IMR-90 (cell line): ENCODE data around the gene NAT14. TPM values are rescaled to one million over a fixed set of nuclear protein-coding genes. Genes with fewer than 3 reads are reported as not detected.

Experiments used
- ATAC-seq: fragments of 200-7000 bp; cut with Tn5 transposase; 2 replicates; pipeline ENCODE4 v1.9.1; 2020; ENCODE audit warnings: low read depth, mild to moderate bottlenecking, moderate library complexity
- BruUV-seq: library from RNA; stranded (reverse); fragments of 400-500 nt; replicated peaks from 2 replicates; lab custom pipeline; 2021; lab: Mats Ljungman, UMichigan
- CTCF ChIA-PET: fragments of 300-600 bp; formaldehyde crosslinking; extraction: SDS; loops from one replicate; lab custom pipeline; 2021; ENCODE audit warnings: antibody characterized with exemption; lab: Yijun Ruan, JAX
- POLR2A ChIA-PET: fragments of 300-600 bp; sonication (Branson Sonifier 250); formaldehyde crosslinking; loops from one replicate; lab custom pipeline; 2022; ENCODE audit warnings: antibody characterized with exemption; ENCODE audit not compliant: unreplicated experiment; lab: Charles Lee
- DNase-seq: peaks from one replicate; pipeline ENCODE4 v3.0.0; 2013
- H2AFZ ChIP-seq: replicated peaks from 2 replicates; pipeline ENCODE3; 2013; ENCODE audit warnings: low read length, mild to moderate bottlenecking; ENCODE audit not compliant: poor library complexity
- H2AK5ac ChIP-seq: 2 replicates; pipeline ENCODE4 v1.6.1; 2013; ENCODE audit warnings: low read depth, low read length, inconsistent platforms
- H2AK9ac ChIP-seq: replicated peaks from 2 replicates; pipeline ENCODE3; 2013; ENCODE audit warnings: mild to moderate bottlenecking, low read depth, low read length, moderate library complexity; ENCODE audit not compliant: poor library complexity
- H2BK120ac ChIP-seq: 2 replicates; pipeline ENCODE4 v1.6.1; 2013; ENCODE audit warnings: low read depth, low read length, inconsistent platforms
- H2BK15ac ChIP-seq: 3 replicates; pipeline ENCODE4 v1.6.1; 2013; ENCODE audit warnings: low read depth, low read length, inconsistent platforms
- H2BK20ac ChIP-seq: 2 replicates; pipeline ENCODE4 v1.6.1; 2013; ENCODE audit warnings: low read depth, mild to moderate bottlenecking, inconsistent platforms, low read length, moderate library complexity
- H2BK5ac ChIP-seq: 2 replicates; pipeline ENCODE4 v1.6.1; 2013; ENCODE audit warnings: mild to moderate bottlenecking, low read depth, low read length, inconsistent platforms; ENCODE audit not compliant: poor library complexity, severe bottlenecking
- H3K14ac ChIP-seq: replicated peaks from 2 replicates; pipeline ENCODE4 v1.6.1; 2013; ENCODE audit warnings: low read depth, low read length, inconsistent platforms
- H3K18ac ChIP-seq: 2 replicates; pipeline ENCODE4 v1.6.1; 2013; ENCODE audit warnings: low read depth, low read length, control low read depth
- H3K23ac ChIP-seq: 2 replicates; pipeline ENCODE4 v1.6.1; 2013; ENCODE audit warnings: low read depth, low read length, inconsistent platforms
- H3K27ac ChIP-seq: 2 replicates; pipeline ENCODE4 v1.5.1; 2013; ENCODE audit warnings: mild to moderate bottlenecking, control low read depth, low read length; ENCODE audit not compliant: insufficient read depth
- H3K27me3 ChIP-seq: 2 replicates; pipeline ENCODE4 v1.6.1; 2013; ENCODE audit warnings: low read length; ENCODE audit not compliant: control insufficient read depth, insufficient read depth
- H3K36me3 ChIP-seq: 2 replicates; pipeline ENCODE4 v1.6.1; 2013; ENCODE audit warnings: low read length, mixed read lengths; ENCODE audit not compliant: control insufficient read depth, insufficient read depth
- H3K4ac ChIP-seq: 2 replicates; pipeline ENCODE4 v1.6.1; 2013; ENCODE audit warnings: low read depth, low read length, inconsistent platforms
- H3K4me1 ChIP-seq: 2 replicates; pipeline ENCODE4 v1.6.1; 2013; ENCODE audit warnings: low read length, mixed read lengths; ENCODE audit not compliant: control insufficient read depth, insufficient read depth
- H3K4me2 ChIP-seq: 2 replicates; pipeline ENCODE4 v1.6.1; 2013; ENCODE audit warnings: low read depth, mild to moderate bottlenecking, control low read depth, low read length, moderate library complexity
- H3K4me3 ChIP-seq: 2 replicates; pipeline ENCODE4 v1.5.1; 2013; ENCODE audit warnings: low read depth, mild to moderate bottlenecking, control low read depth, low read length, moderate library complexity; ENCODE audit not compliant: insufficient read depth
- H3K56ac ChIP-seq: 2 replicates; pipeline ENCODE4 v1.6.1; 2013; ENCODE audit warnings: low read length, inconsistent platforms; ENCODE audit not compliant: insufficient read depth; ENCODE audit errors: extremely low read depth
- H3K79me1 ChIP-seq, 2 experiments: 2 replicates each; pipeline ENCODE4 v1.6.1; 2013; ENCODE audit warnings: low read length in 2 of 2, inconsistent platforms in 1 of 2, low read depth in 1 of 2
- H3K9ac ChIP-seq: 2 replicates; pipeline ENCODE4 v1.6.1; 2013; ENCODE audit warnings: low read depth, low read length, control low read depth
- H3K9me1 ChIP-seq: 2 replicates; pipeline ENCODE4 v1.6.1; 2013; ENCODE audit warnings: low read length, inconsistent platforms; ENCODE audit not compliant: insufficient read depth
- H3K9me3 ChIP-seq: 2 replicates; pipeline ENCODE4 v1.6.1; 2013; ENCODE audit warnings: low read length; ENCODE audit not compliant: control insufficient read depth, insufficient read depth
- H4K20me1 ChIP-seq: 2 replicates; pipeline ENCODE4 v1.6.1; 2013; ENCODE audit warnings: low read length, inconsistent platforms; ENCODE audit not compliant: insufficient read depth
- H4K5ac ChIP-seq: 2 replicates; pipeline ENCODE4 v1.6.1; 2013; ENCODE audit warnings: mild to moderate bottlenecking, low read depth, low read length, control low read depth
- H4K8ac ChIP-seq, 2 experiments: 2 replicates each; pipeline ENCODE4 v1.6.1; 2013; ENCODE audit warnings: low read depth in 2 of 2, low read length in 2 of 2, control low read depth in 1 of 2, inconsistent platforms in 1 of 2
- H4K91ac ChIP-seq: 2 replicates; pipeline ENCODE4 v1.6.1; 2013; ENCODE audit warnings: low read depth, low read length, inconsistent platforms; ENCODE audit not compliant: insufficient read depth
- CEBPB ChIP-seq: IDR thresholded peaks from 2 replicates; pipeline ENCODE4 v1.6.1; 2012; ENCODE audit warnings: low read depth, low read length, improper control_type of control experiment
- CHD1 ChIP-seq: IDR thresholded peaks from 2 replicates; pipeline ENCODE4 v1.6.1; 2012; ENCODE audit warnings: low read depth, low read length, improper control_type of control experiment
- FOS ChIP-seq: fragments of 150-350 bp; IDR thresholded peaks from 2 replicates; pipeline ENCODE4 v1.6.1; 2016; ENCODE audit warnings: low read depth, low read length
- MAFK ChIP-seq: IDR thresholded peaks from 2 replicates; pipeline ENCODE4 v1.6.1; 2012; ENCODE audit warnings: low read depth, low read length, improper control_type of control experiment
- MAZ ChIP-seq: IDR thresholded peaks from 2 replicates; pipeline ENCODE4 v1.6.1; 2012; ENCODE audit warnings: low read depth, mild to moderate bottlenecking, low read length, improper control_type of control experiment, moderate library complexity, borderline replicate concordance
- MXI1 ChIP-seq: IDR thresholded peaks from 2 replicates; pipeline ENCODE4 v1.6.1; 2012; ENCODE audit warnings: low read depth, mild to moderate bottlenecking, low read length, moderate library complexity, borderline replicate concordance
- POLR2A ChIP-seq: IDR thresholded peaks from 2 replicates; pipeline ENCODE4 v1.6.1; 2012; ENCODE audit warnings: mild to moderate bottlenecking, low read depth, low read length
- WGBS, 2 experiments: methylation state at CpG; one replicate each; pipeline versions ENCODE4 v1.1.5 to v1.1.7; 2013; ENCODE audit warnings: missing lambda C conversion rate in 2 of 2; ENCODE audit not compliant: insufficient read length in 1 of 2; ENCODE audit errors: extremely low coverage in 2 of 2; 5-methylcytosine and 5-hydroxymethylcytosine counted together
- dilution Hi-C: fragments of 300-500 bp; cut with HindIII; formaldehyde crosslinking; loops from one replicate; pipeline ENCODE4 v1.14.3; 2018; ENCODE audit warnings: low sequenced_read_pairs; ENCODE audit not compliant: unreplicated experiment
- in situ Hi-C: fragments of 300-500 bp; cut with MboI; formaldehyde crosslinking; loops from 3 replicates; pipeline ENCODE4 v1.14.3; 2019; ENCODE audit warnings: low sequenced_read_pairs, inconsistent platforms, mixed read lengths
- intact Hi-C: fragments of 100-400 bp; cut with micrococcal nuclease; formaldehyde crosslinking; loops from 2 replicates; pipeline ENCODE4 v1.10.0; 2022
- polyA plus RNA-seq, 3 experiments: library from polyadenylated mRNA; depleted of rRNA; stranded (reverse); fragments of >200 nt; gene quantifications; 2 replicates each; pipeline ENCODE4 v1.2.3, GENCODE V29; 2012; ENCODE audit warnings: low replicate concordance in 1 of 3
- total RNA-seq: library from RNA; depleted of rRNA; stranded (reverse); fragments of >200 nt; gene quantifications from 2 replicates; pipeline ENCODE4 v1.2.3, GENCODE V29; 2012
- TF ChIP-seq, protein P1 (sequence below): fragments of 150-350 bp; IDR thresholded peaks from 2 replicates; pipeline ENCODE4 v1.6.1; 2016; ENCODE audit warnings: low read depth, mild to moderate bottlenecking, low read length, moderate library complexity, borderline replicate concordance
- TF ChIP-seq, protein P2 (sequence below): fragments of 150-350 bp; IDR thresholded peaks from 2 replicates; pipeline ENCODE4 v1.6.1; 2017; ENCODE audit warnings: mild to moderate bottlenecking, antibody characterized with exemption, low read length, low read depth
- TF ChIP-seq, protein P3 (sequence below): conservative IDR thresholded peaks from 2 replicates; pipeline ENCODE4 v1.5.1; 2012; ENCODE audit warnings: mild to moderate bottlenecking, low read depth, low read length, improper control_type of control experiment

The NAT14 gene
- total and polyA plus RNA-seq, 2 of the 4 experiments (the other 2 are of a cell fraction) = 4.3 to 41.2 TPM

DNA sequence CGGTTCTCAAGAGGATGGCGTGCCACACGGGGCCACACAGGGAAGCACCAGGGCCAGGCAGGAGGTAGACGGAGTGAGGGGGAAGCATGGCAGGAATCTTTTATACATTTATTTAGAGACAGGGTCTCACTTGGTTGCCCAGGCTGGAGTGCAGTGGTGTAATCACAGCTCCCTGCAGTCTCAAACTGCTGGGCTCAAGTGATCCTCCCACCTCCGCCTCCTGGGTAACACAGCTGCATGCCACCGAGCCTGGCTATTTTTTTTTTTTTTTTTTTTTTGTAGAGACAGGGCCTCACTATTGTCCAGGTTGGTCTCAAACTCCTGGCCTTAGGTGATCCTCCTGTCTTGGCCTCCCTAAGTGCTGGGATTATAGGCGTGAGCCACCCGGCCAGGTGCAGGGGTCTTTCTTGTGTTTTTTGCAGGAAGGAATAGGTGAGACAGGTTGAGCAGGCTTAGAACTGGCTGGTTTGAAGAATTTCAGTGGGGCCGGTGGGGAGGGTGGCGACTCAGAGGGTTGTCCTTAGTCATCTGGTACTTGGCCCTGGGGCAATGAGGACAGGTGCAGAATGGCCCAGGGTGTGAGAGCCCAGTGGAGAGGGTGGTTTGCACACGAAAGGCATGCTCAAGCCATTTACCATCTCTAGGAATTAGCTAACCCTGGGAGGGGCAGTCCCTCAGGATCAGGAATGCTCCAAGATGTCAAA is 10.8 kb downstream of the NAT14 start:
- H3K14ac ChIP-seq = no peak overlapping the region
- no peaks in the 10 kb centered on the region for H4K20me1 ChIP-seq
- H2BK120ac ChIP-seq = no peak overlapping the region
- no peak overlapping the region for H3K18ac ChIP-seq
- H3K27me3 ChIP-seq = no peaks in the 10 kb centered on the region
- peaks cover 13% of the 10 kb centered on the region; the same call in 1 of the 2 replicates for H3K36me3 ChIP-seq
- H3K9me3 ChIP-seq = no peaks in the 10 kb centered on the region
- no peak overlapping the region for H2BK15ac ChIP-seq
- no peak overlapping the region for H3K23ac ChIP-seq
- H2BK5ac ChIP-seq = no peak overlapping the region
- H3K9me1 ChIP-seq = peaks cover 3% of the 10 kb centered on the region
- H3K4me1 ChIP-seq = peaks cover 16% of the 10 kb centered on the region
- DNase-seq = no peak
- no peak overlapping the region for H2AK9ac ChIP-seq
- no peak overlapping the region for H3K27ac ChIP-seq
- intact Hi-C loops = no loop called here
- no peak overlapping the region for H4K8ac ChIP-seq
- dilution Hi-C loops = no loop called here
- CTCF ChIA-PET = interaction anchor here (0.8 to 1.1 kb wide), 2 partner anchors 8 to 137 kb away, joined by 4 to 8 read pairs; no protein-coding TSS in a partner anchor
- 0 out of 2 replicates have a peak overlapping the region, but pooled peaks have one; percentile 36 for H2AK5ac ChIP-seq
- H4K5ac ChIP-seq = no peak overlapping the region
- TF ChIP-seq MXI1 (no peak), POLR2A (no peak), MAFK (no peak), CHD1 (no peak), CEBPB (no peak), FOS (no peak), MAZ (no peak)
- TF ChIP-seq, protein P1, sequence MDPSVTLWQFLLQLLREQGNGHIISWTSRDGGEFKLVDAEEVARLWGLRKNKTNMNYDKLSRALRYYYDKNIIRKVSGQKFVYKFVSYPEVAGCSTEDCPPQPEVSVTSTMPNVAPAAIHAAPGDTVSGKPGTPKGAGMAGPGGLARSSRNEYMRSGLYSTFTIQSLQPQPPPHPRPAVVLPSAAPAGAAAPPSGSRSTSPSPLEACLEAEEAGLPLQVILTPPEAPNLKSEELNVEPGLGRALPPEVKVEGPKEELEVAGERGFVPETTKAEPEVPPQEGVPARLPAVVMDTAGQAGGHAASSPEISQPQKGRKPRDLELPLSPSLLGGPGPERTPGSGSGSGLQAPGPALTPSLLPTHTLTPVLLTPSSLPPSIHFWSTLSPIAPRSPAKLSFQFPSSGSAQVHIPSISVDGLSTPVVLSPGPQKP = no peak
- TF ChIP-seq, protein P2, sequence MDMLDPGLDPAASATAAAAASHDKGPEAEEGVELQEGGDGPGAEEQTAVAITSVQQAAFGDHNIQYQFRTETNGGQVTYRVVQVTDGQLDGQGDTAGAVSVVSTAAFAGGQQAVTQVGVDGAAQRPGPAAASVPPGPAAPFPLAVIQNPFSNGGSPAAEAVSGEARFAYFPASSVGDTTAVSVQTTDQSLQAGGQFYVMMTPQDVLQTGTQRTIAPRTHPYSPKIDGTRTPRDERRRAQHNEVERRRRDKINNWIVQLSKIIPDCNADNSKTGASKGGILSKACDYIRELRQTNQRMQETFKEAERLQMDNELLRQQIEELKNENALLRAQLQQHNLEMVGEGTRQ = no peak
- TF ChIP-seq, protein P3, sequence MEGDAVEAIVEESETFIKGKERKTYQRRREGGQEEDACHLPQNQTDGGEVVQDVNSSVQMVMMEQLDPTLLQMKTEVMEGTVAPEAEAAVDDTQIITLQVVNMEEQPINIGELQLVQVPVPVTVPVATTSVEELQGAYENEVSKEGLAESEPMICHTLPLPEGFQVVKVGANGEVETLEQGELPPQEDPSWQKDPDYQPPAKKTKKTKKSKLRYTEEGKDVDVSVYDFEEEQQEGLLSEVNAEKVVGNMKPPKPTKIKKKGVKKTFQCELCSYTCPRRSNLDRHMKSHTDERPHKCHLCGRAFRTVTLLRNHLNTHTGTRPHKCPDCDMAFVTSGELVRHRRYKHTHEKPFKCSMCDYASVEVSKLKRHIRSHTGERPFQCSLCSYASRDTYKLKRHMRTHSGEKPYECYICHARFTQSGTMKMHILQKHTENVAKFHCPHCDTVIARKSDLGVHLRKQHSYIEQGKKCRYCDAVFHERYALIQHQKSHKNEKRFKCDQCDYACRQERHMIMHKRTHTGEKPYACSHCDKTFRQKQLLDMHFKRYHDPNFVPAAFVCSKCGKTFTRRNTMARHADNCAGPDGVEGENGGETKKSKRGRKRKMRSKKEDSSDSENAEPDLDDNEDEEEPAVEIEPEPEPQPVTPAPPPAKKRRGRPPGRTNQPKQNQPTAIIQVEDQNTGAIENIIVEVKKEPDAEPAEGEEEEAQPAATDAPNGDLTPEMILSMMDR = no peak
- H2AFZ ChIP-seq = no peak overlapping the region
- in situ Hi-C loops = loop anchor here (25.0 kb wide), 1 partner anchor 1033 kb away; the partner anchor contains the start of genes CDC42EP5 and LENG9
- H4K91ac ChIP-seq = no peak overlapping the region
- H3K4me3 ChIP-seq = no peak overlapping the region
- H3K9ac ChIP-seq = no peak overlapping the region
- H3K79me1 ChIP-seq = peaks cover 0 to 17% of the 10 kb centered on the region in 2 experiments
- BruUV-seq = no TSS peak
- H2BK20ac ChIP-seq = no peak overlapping the region
- no peak overlapping the region for H3K4ac ChIP-seq
- ATAC-seq = no peak
- POLR2A ChIA-PET = no interaction called here
- no peak overlapping the region for H3K56ac ChIP-seq
- WGBS, 2 experiments = 93% methylated on average over 3 of the region's 11 CpGs; no CpG with 5 or more reads in 1 of the 2 experiments
- H3K4me2 ChIP-seq = no peak overlapping the region
